OCI-LY7 (cell line): Measurements from ENCODE around the gene RIC8B. TPM values are rescaled to one million over a fixed set of nuclear protein-coding genes. Genes with fewer than 3 reads are reported as not detected.

ENCODE experiments used
- BruUV-seq: library from RNA; stranded (reverse); fragments of 400-500 nt; replicated peaks from 2 replicates; lab custom pipeline; 2021; lab: Mats Ljungman, UMichigan
- CTCF ChIA-PET: fragments of 300-600 bp; sonication (Branson Sonifier 250); formaldehyde crosslinking; loops from one replicate; lab custom pipeline; 2022; ENCODE audit warnings: antibody characterized with exemption; ENCODE audit not compliant: unreplicated experiment; lab: Charles Lee
- POLR2A ChIA-PET: fragments of 300-600 bp; sonication (Branson Sonifier 250); formaldehyde crosslinking; loops from one replicate; lab custom pipeline; 2022; ENCODE audit warnings: antibody characterized with exemption; lab: Charles Lee
- DNase-seq: peaks from one replicate; pipeline ENCODE4 v3.0.0-alpha.2; 2015; ENCODE audit warnings: low spot score
- H2AFZ ChIP-seq: fragments of 200-600 bp; sonication (generic), shearing (Covaris generic); 2 replicates; pipeline ENCODE4 v1.6.1; 2014; ENCODE audit warnings: mild to moderate bottlenecking, antibody characterized with exemption, low read length, moderate library complexity
- H3K27ac ChIP-seq: fragments of 200-600 bp; sonication (generic); 2 replicates; pipeline ENCODE4 v1.5.1; 2014; ENCODE audit warnings: mixed run types, low read depth, mild to moderate bottlenecking, moderate library complexity, low read length, inconsistent platforms; ENCODE audit not compliant: poor library complexity, severe bottlenecking
- H3K36me3 ChIP-seq: fragments of 200-600 bp; sonication (generic); 2 replicates; pipeline ENCODE4 v1.6.1; 2014; ENCODE audit warnings: mild to moderate bottlenecking, antibody characterized with exemption, low read length, moderate library complexity, mixed read lengths; ENCODE audit not compliant: insufficient read depth
- H3K4me1 ChIP-seq: fragments of 200-600 bp; sonication (generic); 2 replicates; pipeline ENCODE4 v1.5.1; 2014; ENCODE audit warnings: mild to moderate bottlenecking, low read length; ENCODE audit not compliant: insufficient read depth, poor library complexity, severe bottlenecking
- H3K4me2 ChIP-seq: fragments of 200-600 bp; sonication (generic); 2 replicates; pipeline ENCODE4 v1.6.1; 2014; ENCODE audit warnings: mild to moderate bottlenecking, low read length
- H3K4me3 ChIP-seq: fragments of 200-600 bp; sonication (generic); 2 replicates; pipeline ENCODE4 v1.5.1; 2014; ENCODE audit warnings: mild to moderate bottlenecking, low read depth, low read length; ENCODE audit not compliant: poor library complexity, severe bottlenecking
- H3K79me2 ChIP-seq: fragments of 200-600 bp; sonication (generic); 2 replicates; pipeline ENCODE4 v1.6.1; 2016; ENCODE audit warnings: low read depth, mild to moderate bottlenecking, low read length, moderate library complexity, mixed read lengths; ENCODE audit not compliant: insufficient read depth
- H3K9me2 ChIP-seq: fragments of 200-600 bp; sonication (generic); 2 replicates; pipeline ENCODE4 v1.6.1; 2016; ENCODE audit warnings: mild to moderate bottlenecking, low read length, mixed read lengths; ENCODE audit not compliant: insufficient read depth
- H3K9me3 ChIP-seq: fragments of 200-600 bp; sonication (generic); 2 replicates; pipeline ENCODE4 v1.6.1; 2014; ENCODE audit warnings: mild to moderate bottlenecking, mixed run types, low read length, mixed read lengths
- H4K20me1 ChIP-seq: fragments of 200-600 bp; sonication (generic); 2 replicates; pipeline ENCODE4 v1.6.1; 2014; ENCODE audit warnings: mild to moderate bottlenecking, antibody characterized with exemption, low read length, moderate library complexity, mixed read lengths; ENCODE audit not compliant: insufficient read depth
- EZH2phosphoT487 ChIP-seq: fragments of 200-600 bp; sonication (generic); IDR thresholded peaks from 2 replicates; pipeline ENCODE4 v1.6.1; 2018; ENCODE audit warnings: low read depth, borderline replicate concordance, mild to moderate bottlenecking, mixed run types, antibody characterized with exemption, low read length, moderate library complexity, mixed read lengths
- intact Hi-C: fragments of 100-400 bp; cut with micrococcal nuclease; formaldehyde crosslinking; loops from one replicate; pipeline ENCODE4 v1.10.0; 2022; ENCODE audit not compliant: unreplicated experiment
- total RNA-seq, 2 experiments: library from RNA; depleted of rRNA in 1 of 2; stranded (reverse); fragments of >200 nt in 1 of 2; shearing (Covaris generic) in 1 of 2; gene quantifications; 2 replicates each; pipeline ENCODE4 v1.2.3, GENCODE V29; 2014 to 2022
- TF ChIP-seq, protein P1 (sequence below): fragments of 200-600 bp; sonication (generic); conservative IDR thresholded peaks from 2 replicates; pipeline ENCODE4 v1.5.1; 2014; ENCODE audit warnings: mild to moderate bottlenecking, antibody characterized with exemption, low read length, moderate library complexity, mixed read lengths

RIC8B gene
- total RNA-seq, 2 experiments from 2014 or later = 9.6 TPM; not detected in 1

DNA sequence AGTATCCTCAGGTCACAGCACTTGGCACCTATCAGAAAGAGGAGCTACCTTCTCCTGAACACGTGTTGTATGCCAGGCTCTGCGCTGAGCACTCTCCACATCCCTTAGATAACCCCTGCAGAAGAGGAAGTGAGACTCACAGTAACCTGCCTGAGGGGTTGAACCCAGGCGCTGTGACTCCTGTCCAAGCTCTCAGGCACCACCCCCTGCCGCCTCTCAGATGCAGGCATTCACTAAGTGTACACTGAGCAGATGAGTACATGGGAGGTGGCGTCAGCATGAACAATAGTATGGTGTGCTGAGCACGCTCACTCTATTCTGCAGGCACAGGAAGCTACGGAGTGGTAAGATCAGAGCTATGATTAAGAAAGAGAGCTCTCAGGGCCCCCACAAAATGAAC lies 21.0 kb upstream of the RIC8B start:
- Histone ChIP-seq H3K4me3 (peak overlapping the region; percentile 14), H3K9me3 (no peaks in the 10 kb centered on the region), H3K9me2 (no peaks in the 10 kb centered on the region), H3K36me3 (no peaks in the 10 kb centered on the region), H3K4me2 (peak overlapping the region; percentile 66), H2AFZ (peak overlapping the region; percentile 48; the same call in 1 of the 2 replicates), H3K4me1 (peaks cover 37% of the 10 kb centered on the region), H3K27ac (peak overlapping the region; percentile 21), H3K79me2 (no peaks in the 10 kb centered on the region), H4K20me1 (no peaks in the 10 kb centered on the region)
- TF ChIP-seq, protein P1, sequence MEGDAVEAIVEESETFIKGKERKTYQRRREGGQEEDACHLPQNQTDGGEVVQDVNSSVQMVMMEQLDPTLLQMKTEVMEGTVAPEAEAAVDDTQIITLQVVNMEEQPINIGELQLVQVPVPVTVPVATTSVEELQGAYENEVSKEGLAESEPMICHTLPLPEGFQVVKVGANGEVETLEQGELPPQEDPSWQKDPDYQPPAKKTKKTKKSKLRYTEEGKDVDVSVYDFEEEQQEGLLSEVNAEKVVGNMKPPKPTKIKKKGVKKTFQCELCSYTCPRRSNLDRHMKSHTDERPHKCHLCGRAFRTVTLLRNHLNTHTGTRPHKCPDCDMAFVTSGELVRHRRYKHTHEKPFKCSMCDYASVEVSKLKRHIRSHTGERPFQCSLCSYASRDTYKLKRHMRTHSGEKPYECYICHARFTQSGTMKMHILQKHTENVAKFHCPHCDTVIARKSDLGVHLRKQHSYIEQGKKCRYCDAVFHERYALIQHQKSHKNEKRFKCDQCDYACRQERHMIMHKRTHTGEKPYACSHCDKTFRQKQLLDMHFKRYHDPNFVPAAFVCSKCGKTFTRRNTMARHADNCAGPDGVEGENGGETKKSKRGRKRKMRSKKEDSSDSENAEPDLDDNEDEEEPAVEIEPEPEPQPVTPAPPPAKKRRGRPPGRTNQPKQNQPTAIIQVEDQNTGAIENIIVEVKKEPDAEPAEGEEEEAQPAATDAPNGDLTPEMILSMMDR = no peak
- peak; percentile 92 for DNase-seq
- POLR2A ChIA-PET = interaction anchor here (1.0 to 1.1 kb wide), 4 partner anchors 11 to 22 kb away, joined by 3 to 5 read pairs (median 4); no protein-coding TSS in a partner anchor
- BruUV-seq = no TSS peak
- CTCF ChIA-PET = interaction anchor here (0.6 to 1.3 kb wide), 2 partner anchors 8 to 121 kb away, joined by 4 read pairs; no protein-coding TSS in a partner anchor
- intact Hi-C loops = no loop called here

DNA sequence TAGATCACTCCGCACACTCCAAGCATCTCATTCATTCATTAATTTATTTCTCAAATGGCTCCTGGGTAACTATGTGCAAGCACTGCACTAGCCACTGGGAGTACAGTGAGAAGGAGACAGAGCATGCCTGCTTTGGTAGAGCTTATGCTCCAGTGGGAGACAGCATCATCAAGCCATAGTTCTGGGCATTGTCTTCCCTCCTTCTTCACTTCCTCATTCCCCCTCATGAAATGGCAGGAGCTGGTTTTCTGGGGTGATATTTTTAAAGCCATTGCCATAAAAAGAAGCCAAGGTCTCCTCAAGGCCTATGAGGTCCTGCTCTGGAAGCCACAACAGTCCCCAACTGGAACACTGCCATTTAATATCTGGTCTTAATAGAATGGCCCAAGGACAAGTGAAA lies 20.2 kb upstream of the RIC8B start:
- Histone ChIP-seq H3K4me2 (peak overlapping the region; percentile 66), H3K9me2 (no peaks in the 10 kb centered on the region), H3K4me3 (no peak overlapping the region), H2AFZ (peak overlapping the region; percentile 48; the same call in 1 of the 2 replicates), H3K36me3 (no peaks in the 10 kb centered on the region), H3K27ac (no peak overlapping the region), H3K9me3 (no peaks in the 10 kb centered on the region), H3K4me1 (peaks cover 45% of the 10 kb centered on the region), H3K79me2 (no peaks in the 10 kb centered on the region), H4K20me1 (no peaks in the 10 kb centered on the region)
- no TSS peak for BruUV-seq
- no peak for TF ChIP-seq EZH2phosphoT487
- TF ChIP-seq, protein P1 = no peak
- DNase-seq = no peak
- intact Hi-C loops = no loop called here
- ChIA-PET CTCF (interaction anchor here (1.3 kb wide), 1 partner anchor 8 kb away, joined by 4 read pairs; no protein-coding TSS in a partner anchor), POLR2A (interaction anchor here (1.0 to 1.1 kb wide), 5 partner anchors 11 to 21 kb away, joined by 3 to 5 read pairs (median 4); no protein-coding TSS in a partner anchor)

DNA sequence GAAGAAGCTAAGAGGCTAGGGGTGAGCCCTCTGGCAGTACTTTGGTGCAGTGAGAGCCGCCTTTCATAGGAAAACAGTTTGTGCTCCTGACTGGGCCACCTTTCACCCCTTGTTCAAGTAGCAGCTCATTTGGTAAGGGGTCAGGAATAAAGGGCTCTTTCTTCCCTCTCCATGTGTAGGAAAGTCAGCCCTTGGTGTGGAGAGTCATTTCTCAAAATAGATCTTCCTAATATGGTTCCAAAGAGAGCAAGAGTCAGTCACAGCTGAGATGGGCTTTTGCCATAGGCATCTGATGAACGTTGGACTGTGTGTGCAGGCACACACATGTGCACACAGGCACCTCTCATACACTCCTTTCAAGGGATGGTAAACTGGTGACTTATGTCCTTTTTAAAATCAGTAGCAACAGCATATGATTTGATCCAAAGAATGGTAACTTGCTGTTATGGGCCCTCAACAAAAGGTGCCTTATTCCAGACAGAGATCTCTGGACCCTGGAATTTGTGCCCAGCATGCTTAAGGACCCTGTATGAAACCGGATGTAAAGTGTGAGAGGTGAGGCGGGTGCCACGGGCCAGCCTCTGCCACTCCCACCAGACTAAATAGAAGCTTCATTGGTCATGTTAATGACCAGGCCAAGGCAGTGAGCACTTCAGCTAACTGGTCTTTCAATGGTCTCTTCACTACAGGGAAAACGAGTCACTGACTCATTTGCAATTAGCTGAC lies 16.7 kb upstream of the RIC8B start:
- no peaks in the 10 kb centered on the region for H3K79me2 ChIP-seq
- H3K27ac ChIP-seq = no peak overlapping the region
- H3K9me3 ChIP-seq = no peaks in the 10 kb centered on the region
- intact Hi-C loops = no loop called here
- no peak overlapping the region for H2AFZ ChIP-seq
- H3K4me1 ChIP-seq = peaks cover 56% of the 10 kb centered on the region
- CTCF ChIA-PET = interaction anchor here (0.7 kb wide), 1 partner anchor 432 kb away, joined by 3 read pairs; no protein-coding TSS in a partner anchor
- TF ChIP-seq EZH2phosphoT487 = no peak
- TF ChIP-seq, protein P1 = no peak
- no peak overlapping the region for H3K4me3 ChIP-seq
- DNase-seq = peak; percentile 17
- POLR2A ChIA-PET = interaction anchor here (0.6 to 2.4 kb wide), 5 partner anchors 11 to 732 kb away, joined by 4 to 12 read pairs (median 5); no protein-coding TSS in a partner anchor
- no TSS peak for BruUV-seq
- H4K20me1 ChIP-seq = no peaks in the 10 kb centered on the region
- H3K9me2 ChIP-seq = no peaks in the 10 kb centered on the region
- no peaks in the 10 kb centered on the region for H3K36me3 ChIP-seq
- H3K4me2 ChIP-seq = no peak overlapping the region
